Adrenal gland (tissue), 12 donors: ENCODE results near the gene NBL1. TPM values are rescaled to one million over a fixed set of nuclear protein-coding genes. Genes with fewer than 3 reads are reported as not detected.

Experiments
- DNase-seq, 7 donors: peaks; one replicate each; pipeline ENCODE4 v3.0.0-alpha.2; 2019 to 2020
- H3K27ac ChIP-seq, 5 donors: fragments of 200-600 bp; sonication (generic) in 4 of 5; 1 replicate in 3 of 5; 2 replicates in 2 of 5; pipeline versions ENCODE4 v1.5.1 to v1.8.0; 2016 to 2020; ENCODE audit warnings: mild to moderate bottlenecking in 1 of 5
- H3K27me3 ChIP-seq: fragments of 200-600 bp; 2 replicates; pipeline ENCODE4 v1.8.0; 2021
- H3K36me3 ChIP-seq, 2 donors: fragments of 200-600 bp; replicated peaks in 1 of 2; 1 replicate in 1 of 2; 2 replicates in 1 of 2; pipeline versions ENCODE4 v1.5.1 to v1.8.0; 2018 to 2022
- H3K4me1 ChIP-seq, 2 donors: fragments of 200-600 bp; replicated peaks in 1 of 2; 1 replicate in 1 of 2; 2 replicates in 1 of 2; pipeline versions ENCODE4 v1.5.1 to v1.8.0; 2018 to 2021
- H3K4me3 ChIP-seq, 4 donors: fragments of 200-600 bp; sonication (generic) in 3 of 4; one replicate each; pipeline ENCODE4 v1.5.1; 2016 to 2018
- H3K9me3 ChIP-seq, 3 donors: fragments of 200-600 bp; sonication (generic) in 1 of 3; replicated peaks in 1 of 3; 1 replicate in 2 of 3; 2 replicates in 1 of 3; pipeline versions ENCODE4 v1.5.1 to v1.8.0; 2016 to 2021
- CTCF ChIP-seq, 6 experiments: fragments of 450-650 bp in 4 of 6; fragments of 200-600 bp in 2 of 6; sonication (generic) in 1 of 6; IDR thresholded peaks; 1 replicate in 5 of 6; 2 replicates in 1 of 6; pipeline versions ENCODE4 v1.5.1 to v1.8.0; 2016 to 2021; ENCODE audit warnings: antibody characterized with exemption in 6 of 6, mild to moderate bottlenecking in 2 of 6, moderate library complexity in 1 of 6
- POLR2A ChIP-seq, 2 donors: fragments of 450-650 bp; IDR thresholded peaks; one replicate each; pipeline ENCODE4 v1.6.1; 2017; ENCODE audit warnings: antibody characterized with exemption in 2 of 2, mild to moderate bottlenecking in 2 of 2, moderate library complexity in 1 of 2
- WGBS, 4 donors: extraction: QIAGEN DNeasy Blood & Tissue Kit in 2 of 4; methylation state at CpG; one replicate each; pipeline versions ENCODE4 v1.1.5 to v1.1.7; 2013 to 2017; 5-methylcytosine and 5-hydroxymethylcytosine counted together
- intact Hi-C, 2 donors: fragments of 100-400 bp; cut with DNase I; formaldehyde crosslinking; loops; one replicate each; pipeline versions ENCODE4 v1.14.1 to v1.15.0; 2022 to 2023
- polyA plus RNA-seq, 3 donors: library from polyadenylated mRNA; stranded (reverse); fragments of 200-250 nt in 2 of 3; fragments of 350-450 nt in 1 of 3; fragmentation: Illumina TruSeq in 1 of 3; extraction: RNeasy Lipid Tissue Mini Kit (QIAGEN cat#74804) in 1 of 3; gene quantifications; one replicate each; pipeline ENCODE4 v1.2.3, GENCODE V29; 2013 to 2014
- total RNA-seq, 9 donors: library from RNA; depleted of rRNA in 4 of 9; stranded (reverse); fragments of >200 nt in 4 of 9; fragments of 120-200 nt in 1 of 9; fragmentation: NEBNext Ultra II Directional in 1 of 9; extraction: Animal tissue kit (Norgen Biotek cat#: 25700) in 1 of 9; gene quantifications; one replicate each; pipeline versions ENCODE4 v1.1.0 to v1.2.4, GENCODE V29; 2013 to 2023
- donor health status: healthy with polysubstance abuse.
- donor health status: Bipolar disorder and iron deficiency.
- donor health status: DM: yes; HTN: yes; CAD: no.
- donor health status: DM: no; HTN: no; CAD: no.
- donor health status: DM: no; HTN: no; CAD: no.
- donor health status: DM: yes; HTN: yes; CAD: no.

NBL1 gene
- total and polyA plus RNA-seq, 12 donors: 4.2 to 61.0 (median 26.0) TPM

GRCh38 chr1:19619697-19620384, 24.3 kb upstream of the NBL1 start:
- Histone ChIP-seq H3K36me3 (peaks cover 0 to 14% of the 10 kb centered on the region in 2 donors), H3K4me1 (peaks cover 0 to 21% of the 10 kb centered on the region in 2 donors), H3K9me3 (no peaks in the 10 kb centered on the region), H3K27me3 (no peaks in the 10 kb centered on the region), H3K4me3 (no peak overlapping the region), H3K27ac (no peak overlapping the region)
- no peak for DNase-seq
- TF ChIP-seq POLR2A (IDR thresholded peaks at IDR 0.05) (no peak), CTCF (IDR thresholded peaks at IDR 0.05) (no peak)
- WGBS, 4 donors: 88 to 94% (median 90%) methylated on average over 3 of the region's 3 CpGs
- intact Hi-C loops: no loop called here

DNA sequence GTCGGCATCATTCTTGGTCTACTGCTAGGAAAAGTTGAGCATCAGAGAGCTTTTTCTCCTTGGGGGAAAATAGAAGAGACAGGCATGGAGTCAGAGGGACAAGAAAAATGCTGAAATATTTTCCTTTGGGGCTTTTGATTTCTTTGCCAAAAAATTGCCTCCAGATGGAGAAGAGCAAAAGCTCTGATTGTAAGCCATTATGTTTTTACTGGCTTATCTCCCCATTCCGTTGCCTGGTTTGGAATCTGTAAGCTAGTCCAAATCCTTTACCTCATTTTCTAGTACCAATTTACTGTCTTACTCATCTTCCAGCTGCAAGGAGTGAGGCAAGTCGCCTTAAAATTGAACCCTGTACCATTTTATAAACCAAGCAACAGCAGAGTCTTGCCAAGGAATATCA, 23.3 kb upstream of the NBL1 start:
- peaks cover 0 to 12% of the 10 kb centered on the region in 2 donors for H3K36me3 ChIP-seq
- 70 to 84% (median 82%) methylated on average over 3 of the region's 3 CpGs for WGBS, 4 donors
- H3K27ac ChIP-seq: no peak overlapping the region
- intact Hi-C loops: no loop called here
- no peak for DNase-seq
- no peak overlapping the region for H3K4me3 ChIP-seq
- H3K9me3 ChIP-seq: no peaks in the 10 kb centered on the region
- H3K27me3 ChIP-seq: no peaks in the 10 kb centered on the region
- H3K4me1 ChIP-seq: peaks cover 0 to 22% of the 10 kb centered on the region in 2 donors
- TF ChIP-seq POLR2A (IDR thresholded peaks at IDR 0.05) (no peak), CTCF (IDR thresholded peaks at IDR 0.05) (no peak)

GRCh38 chr1:19621274-19621950, 22.7 kb upstream of the NBL1 start:
- H3K9me3 ChIP-seq: no peaks in the 10 kb centered on the region
- no peaks in the 10 kb centered on the region for H3K27me3 ChIP-seq
- 93 to 94% (median 93%) methylated on average over 4 of the region's 4 CpGs for WGBS, 4 donors
- no peak overlapping the region for H3K4me3 ChIP-seq
- peaks cover 0 to 28% of the 10 kb centered on the region in 2 donors for H3K4me1 ChIP-seq
- intact Hi-C loops: no loop called here
- no peak overlapping the region for H3K27ac ChIP-seq
- peaks cover 0 to 10% of the 10 kb centered on the region in 2 donors for H3K36me3 ChIP-seq
- DNase-seq: peak in 1 of 7 donors; percentile 21
- TF ChIP-seq POLR2A (IDR thresholded peaks at IDR 0.05): no peak
- TF ChIP-seq CTCF (IDR thresholded peaks at IDR 0.05): no peak

DNA sequence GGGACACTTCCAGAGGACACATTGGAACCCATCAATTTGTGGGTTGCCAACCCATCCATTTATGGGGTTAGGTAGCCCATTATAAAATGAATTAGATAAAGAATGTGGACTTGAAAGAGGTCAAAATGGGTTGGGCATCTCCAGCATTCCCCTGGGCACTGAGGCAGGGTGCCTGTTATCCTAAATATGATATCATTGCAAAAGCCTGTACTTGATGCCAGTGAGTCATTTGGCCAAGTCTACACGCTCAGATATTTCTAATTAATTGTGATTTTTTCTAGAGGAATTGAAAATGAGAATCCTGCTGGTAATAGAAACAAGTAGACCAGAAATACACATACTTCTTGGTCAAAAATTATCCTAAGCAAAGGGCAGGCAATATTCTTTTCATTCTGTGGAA, 21.9 kb upstream of the NBL1 start:
- Histone ChIP-seq H3K4me3 (no peak overlapping the region), H3K27ac (no peak overlapping the region), H3K27me3 (no peaks in the 10 kb centered on the region), H3K36me3 (peaks cover 0 to 17% of the 10 kb centered on the region in 2 donors), H3K4me1 (peaks cover 0 to 28% of the 10 kb centered on the region in 2 donors), H3K9me3 (no peaks in the 10 kb centered on the region)
- peak in 1 of 7 donors; percentile 46 for DNase-seq
- no peak for TF ChIP-seq POLR2A (IDR thresholded peaks at IDR 0.05)
- TF ChIP-seq CTCF (IDR thresholded peaks at IDR 0.05): no peak
- intact Hi-C loops: no loop called here
- WGBS, 4 donors: 24 to 79% (median 56%) methylated on average over 1 of the region's 1 CpG
